Measurements from ENCODE around the gene CACNA1D. TPM values are rescaled to one million over a fixed set of nuclear protein-coding genes. Genes with fewer than 3 reads are reported as not detected.

Gene CACNA1D
- polyA plus RNA-seq, 1 donor (not counting 4 experiments of a cell fraction or from before 2014, with no cell fraction given): 0.20 TPM

DNA sequence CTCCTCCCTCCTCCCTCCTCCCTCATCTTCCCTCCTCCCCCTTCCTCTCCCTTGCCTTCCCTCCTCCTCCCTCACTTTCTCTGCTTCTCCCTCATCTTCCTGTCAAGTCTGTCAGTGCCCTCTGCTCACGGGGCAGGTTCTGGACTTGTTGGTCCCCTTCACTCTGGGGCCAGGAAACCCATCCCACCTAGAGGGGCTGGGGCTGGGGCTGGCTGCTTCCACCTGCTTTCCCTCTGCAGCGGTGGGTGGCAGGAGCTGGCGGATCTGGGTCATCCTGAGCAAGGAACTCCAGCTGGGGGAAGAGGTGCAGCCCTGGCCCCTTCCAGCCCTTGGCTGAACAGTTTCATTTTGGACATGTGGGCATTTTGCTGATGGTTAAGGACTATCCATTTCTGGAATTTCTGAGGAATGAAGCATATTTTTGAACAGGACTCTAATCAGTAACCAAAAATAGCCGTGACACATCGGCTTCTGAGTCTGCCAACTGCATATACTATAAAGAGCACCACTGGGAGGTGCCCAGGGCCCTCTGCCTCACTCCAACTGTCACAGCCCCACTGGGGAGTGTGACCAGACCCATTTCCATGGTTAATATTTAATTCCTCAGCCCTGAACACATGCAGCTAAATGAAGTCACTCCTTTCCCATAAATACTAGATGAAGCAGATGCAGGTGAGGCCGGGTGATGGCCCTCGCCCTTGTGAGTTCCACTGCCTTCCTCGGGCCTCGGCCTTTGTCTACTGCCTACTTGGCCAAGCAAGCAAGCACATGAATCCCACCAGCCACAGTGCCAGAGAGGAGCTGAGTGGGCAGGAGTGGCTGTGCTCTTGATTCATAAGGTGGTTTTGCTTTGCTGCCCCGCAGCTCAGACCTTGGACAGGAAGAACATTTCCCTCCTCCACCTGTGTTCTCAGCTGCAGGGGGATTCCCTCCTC is 312.0 kb downstream of the CACNA1D start:
- FAIRE-seq: no peak
- Histone ChIP-seq H3K4me1 (ENCODE audit: control insufficient read depth, extremely low read depth, insufficient read depth, low read length) (no peaks in the 10 kb centered on the region), H3K9me1 (ENCODE audit: control insufficient read depth, extremely low read depth, insufficient read depth, low read length) (no peaks in the 10 kb centered on the region), H3K4me3 (ENCODE audit: control insufficient read depth in 2 of 3, extremely low read depth in 1 of 3, insufficient read depth in 2 of 3, low read depth in 1 of 3, low read length in 3 of 3) (no peak overlapping the region), H3K27me3 (ENCODE audit: control insufficient read depth, extremely low read depth, insufficient read depth, low read length) (no peaks in the 10 kb centered on the region), H3K4me2 (ENCODE audit: control insufficient read depth, extremely low read depth, insufficient read depth, low read depth, low read length) (no peak overlapping the region), H3K36me3 (ENCODE audit: control insufficient read depth in 2 of 2, extremely low read depth in 1 of 2, insufficient read depth in 2 of 2, low read length in 2 of 2) (no peaks in the 10 kb centered on the region), H3K9me3 (ENCODE audit: control insufficient read depth, low read depth, low read length) (no peaks in the 10 kb centered on the region), H4K20me1 (ENCODE audit: control insufficient read depth, extremely low read depth, insufficient read depth, low read length) (no peaks in the 10 kb centered on the region), H3K27ac (ENCODE audit: control insufficient read depth, insufficient read depth, low read length) (no peak overlapping the region), H3K9ac (ENCODE audit: control insufficient read depth, extremely low read depth, insufficient read depth, low read length) (no peak overlapping the region), H2AFZ (ENCODE audit: control insufficient read depth, low read length) (no peak overlapping the region), H3K79me2 (ENCODE audit: control insufficient read depth, insufficient read depth, low read length) (no peaks in the 10 kb centered on the region)
- TF ChIP-seq EZH2 (IDR thresholded peaks at IDR 0.05; ENCODE audit: low read length) (no peak), CTCF (optimal IDR thresholded peaks at IDR 0.05 in 1 of 3, IDR thresholded peaks at IDR 0.05 in 1 of 3, conservative IDR thresholded peaks at IDR 0.05 in 1 of 3; ENCODE audit: extremely low read depth in 1 of 3, insufficient read depth in 2 of 3, low read length in 3 of 3) (no peak)
- DNase-seq (ENCODE audit: low read depth, low spot score): no peak
- dilution Hi-C loops (cut with MboI; ENCODE audit: extremely low pct_ligation_motif_present, low sequenced_read_pairs): no loop called here

- TF ChIP-seq EZH2 (IDR thresholded peaks at IDR 0.05; ENCODE audit: low read length): no peak
- no peak for TF ChIP-seq CTCF (optimal IDR thresholded peaks at IDR 0.05 in 1 of 3, IDR thresholded peaks at IDR 0.05 in 1 of 3, conservative IDR thresholded peaks at IDR 0.05 in 1 of 3; ENCODE audit: extremely low read depth in 1 of 3, insufficient read depth in 2 of 3, low read length in 3 of 3)
- H2AFZ ChIP-seq (ENCODE audit: control insufficient read depth, low read length): no peak overlapping the region
- DNase-seq (ENCODE audit: low read depth, low spot score) (no peak), FAIRE-seq (no peak)
- H3K36me3 ChIP-seq (ENCODE audit: control insufficient read depth in 2 of 2, extremely low read depth in 1 of 2, insufficient read depth in 2 of 2, low read length in 2 of 2): no peaks in the 10 kb centered on the region
- H3K27ac ChIP-seq (ENCODE audit: control insufficient read depth, insufficient read depth, low read length): no peak overlapping the region
- H3K79me2 ChIP-seq (ENCODE audit: control insufficient read depth, insufficient read depth, low read length): no peaks in the 10 kb centered on the region
- H3K9ac ChIP-seq (ENCODE audit: control insufficient read depth, extremely low read depth, insufficient read depth, low read length): no peak overlapping the region
- no peak overlapping the region for H3K4me2 ChIP-seq (ENCODE audit: control insufficient read depth, extremely low read depth, insufficient read depth, low read depth, low read length)
- H4K20me1 ChIP-seq (ENCODE audit: control insufficient read depth, extremely low read depth, insufficient read depth, low read length): no peaks in the 10 kb centered on the region
- H3K4me1 ChIP-seq (ENCODE audit: control insufficient read depth, extremely low read depth, insufficient read depth, low read length): no peaks in the 10 kb centered on the region
- dilution Hi-C loops (cut with MboI; ENCODE audit: extremely low pct_ligation_motif_present, low sequenced_read_pairs): no loop called here
- H3K27me3 ChIP-seq (ENCODE audit: control insufficient read depth, extremely low read depth, insufficient read depth, low read length): no peaks in the 10 kb centered on the region
- no peaks in the 10 kb centered on the region for H3K9me3 ChIP-seq (ENCODE audit: control insufficient read depth, low read depth, low read length)
- no peaks in the 10 kb centered on the region for H3K9me1 ChIP-seq (ENCODE audit: control insufficient read depth, extremely low read depth, insufficient read depth, low read length)
- H3K4me3 ChIP-seq (ENCODE audit: control insufficient read depth in 2 of 3, extremely low read depth in 1 of 3, insufficient read depth in 2 of 3, low read depth in 1 of 3, low read length in 3 of 3): no peak overlapping the region
Observed at GRCh38 chr3:53807117-53807810, 312.9 kb downstream of the CACNA1D start.
